GM19043 (cell line): ENCODE data around the gene MYL5.
"Not testable (repeated sequence)": the region's sequence is repeated elsewhere in the genome, so short reads cannot be mapped to it uniquely, and the experiment has no call there.

Source experiments
- ATAC-seq: cut with Tn5 transposase; IDR thresholded peaks from one replicate; pipeline ENCODE4 v1.9.1; 2021; ENCODE audit warnings: low read depth; ENCODE audit not compliant: unreplicated experiment

MYL5 gene

GRCh38 chr4:704198-704891 is 30.0 kb downstream of the MYL5 start:
- no peak for ATAC-seq

GRCh38 chr4:704971-705277 is 30.6 kb downstream of the MYL5 start:
- no peak for ATAC-seq

- ATAC-seq: peak; percentile 92
Observed at GRCh38 chr4:705278-706082, 31.1 kb downstream of the MYL5 start, which contains the start of gene PCGF3. Gene PCGF3 (plus strand): TSS chr4:705832. CDS start chr4:733681, 27,849 bp downstream.

GRCh38 chr4:706083-706633 is 31.8 kb downstream of the MYL5 start:
- not testable (repeated sequence) for ATAC-seq

- no peak for ATAC-seq
Observed at GRCh38 chr4:706834-707598, 32.7 kb downstream of the MYL5 start.

GRCh38 chr4:707929-708630 is 33.7 kb downstream of the MYL5 start:
- no peak for ATAC-seq

GRCh38 chr4:708631-708933 is 34.2 kb downstream of the MYL5 start:
- no peak for ATAC-seq

GRCh38 chr4:709348-709747 is 35.0 kb downstream of the MYL5 start:
- no peak for ATAC-seq

GRCh38 chr4:710116-710515 is 35.8 kb downstream of the MYL5 start:
- no peak for ATAC-seq

GRCh38 chr4:710916-711315 is 36.6 kb downstream of the MYL5 start:
- ATAC-seq: no peak

- ATAC-seq: no peak
Observed at GRCh38 chr4:712093-712492, 37.8 kb downstream of the MYL5 start.

GRCh38 chr4:712916-713632 is 38.7 kb downstream of the MYL5 start:
- no peak for ATAC-seq

- ATAC-seq: no peak
Observed at GRCh38 chr4:714087-714486, 39.7 kb downstream of the MYL5 start.

GRCh38 chr4:717601-718320 is 43.4 kb downstream of the MYL5 start:
- no peak for ATAC-seq

GRCh38 chr4:718460-718859 is 44.1 kb downstream of the MYL5 start:
- no peak for ATAC-seq

- ATAC-seq: no peak
Observed at GRCh38 chr4:720111-720860, 45.9 kb downstream of the MYL5 start.

- no peak for ATAC-seq
Observed at GRCh38 chr4:721261-722168, 47.2 kb downstream of the MYL5 start.
